ENCODE data around the gene ZNF593OS.

DNA sequence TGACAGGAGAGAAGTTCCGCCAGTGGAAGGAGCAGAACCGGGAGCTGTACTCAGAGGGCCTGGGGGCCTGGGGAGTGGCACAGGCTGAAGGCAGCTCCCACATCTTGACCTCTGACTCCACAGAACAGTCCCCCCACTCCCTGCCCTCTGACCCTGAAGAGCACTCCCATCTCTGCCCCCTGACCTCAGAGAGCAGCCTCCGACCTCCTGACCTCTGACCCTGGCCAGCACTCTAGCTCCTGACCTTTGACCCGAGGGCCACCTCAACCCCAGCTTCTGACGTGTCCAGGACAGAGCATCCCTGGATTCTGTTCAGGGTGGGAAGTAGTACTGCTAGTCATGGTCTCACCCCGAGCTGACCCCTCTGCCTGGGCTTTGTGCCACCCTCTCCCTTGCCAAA lies 17.7 kb upstream of the ZNF593OS start:
- no peak for TF ChIP-seq POLR2A (IDR thresholded peaks at IDR 0.05)
- TF ChIP-seq CTCF (IDR thresholded peaks at IDR 0.05 in 8 of 11, conservative IDR thresholded peaks at IDR 0.05 in 3 of 11): no peak

All from spleen (tissue), 7 donors.